HCT116 (cell line): ENCODE measurements around the gene AGPAT3. TPM values are rescaled to one million over a fixed set of nuclear protein-coding genes. Genes with fewer than 3 reads are reported as not detected.

Source experiments
- ATAC-seq: fragments of 200-7000 bp; cut with Tn5 transposase; 2 replicates; pipeline ENCODE4 v1.9.1; 2020; ENCODE audit warnings: mild to moderate bottlenecking, moderate library complexity
- BruUV-seq: library from RNA; stranded (reverse); fragments of 400-500 nt; replicated peaks from 2 replicates; lab custom pipeline; 2021; lab: Mats Ljungman, UMichigan
- CTCF ChIA-PET: fragments of 300-600 bp; sonication (Branson Sonifier 250); formaldehyde crosslinking; loops from one replicate; lab custom pipeline; 2021; ENCODE audit warnings: antibody characterized with exemption; lab: Charles Lee
- POLR2A ChIA-PET: fragments of 300-600, 350-600 bp; sonication (Branson Sonifier 250); formaldehyde crosslinking; loops from one replicate; lab custom pipeline; 2021; ENCODE audit warnings: antibody characterized with exemption; lab: Charles Lee
- RAD21 ChIA-PET, 2 experiments: fragments of 300-600 bp; sonication (Branson Sonifier 250); formaldehyde crosslinking; loops; one replicate each; lab custom pipeline; 2023; ENCODE audit warnings: low total read pairs in 2 of 2; ENCODE audit not compliant: uncharacterized antibody in 2 of 2, unreplicated experiment in 2 of 2, low non-redundant PET in 1 of 2; lab: Charles Lee
- DNase-seq: peaks from one replicate; pipeline ENCODE4 v3.0.0-alpha.2; 2010; ENCODE audit warnings: low read depth, low spot score
- H2AFZ ChIP-seq: fragments of 200-600 bp; shearing (Covaris generic), sonication (generic); 2 replicates; pipeline ENCODE4 v1.6.1; 2017; ENCODE audit warnings: low read depth, mixed run types, mixed read lengths, antibody characterized with exemption, low read length; ENCODE audit not compliant: poor library complexity, severe bottlenecking
- H3K27ac ChIP-seq: 2 replicates; pipeline ENCODE4 v1.5.1; 2012; ENCODE audit warnings: low read depth, low read length
- H3K27me3 ChIP-seq: fragments of 200-600 bp; sonication (generic); 2 replicates; pipeline ENCODE4 v1.6.1; 2016; ENCODE audit warnings: mixed run types, low read length, mixed read lengths; ENCODE audit not compliant: insufficient read depth
- H3K36me3 ChIP-seq, 2 experiments: fragments of 200-500 bp in 1 of 2; fragments of 200-600 bp in 1 of 2; sonication (Bioruptor generic) in 1 of 2; sonication (generic) in 1 of 2; 2 replicates each; pipeline versions ENCODE4 v1.5.1 to v1.6.1; 2014 to 2016; ENCODE audit warnings: low read length in 2 of 2, inconsistent platforms in 1 of 2, mixed read lengths in 1 of 2, mixed run types in 1 of 2; ENCODE audit not compliant: insufficient read depth in 2 of 2, control insufficient read depth in 1 of 2
- H3K4me1 ChIP-seq, 2 experiments: fragments of 200-600 bp in 1 of 2; sonication (generic) in 1 of 2; 2 replicates each; pipeline versions ENCODE4 v1.5.1 to v1.6.1; 2012 to 2017; ENCODE audit warnings: low read length in 2 of 2, inconsistent platforms in 1 of 2, mild to moderate bottlenecking in 1 of 2, mixed read lengths in 1 of 2, mixed run types in 1 of 2, moderate library complexity in 1 of 2; ENCODE audit not compliant: insufficient read depth in 2 of 2, control insufficient read depth in 1 of 2
- H3K4me2 ChIP-seq: fragments of 200-600 bp; sonication (generic); 2 replicates; pipeline ENCODE4 v1.6.1; 2017; ENCODE audit warnings: mixed run types, low read length, mixed read lengths
- H3K4me3 ChIP-seq, 2 experiments: fragments of 200-600 bp in 1 of 2; sonication (generic) in 1 of 2; replicated peaks in 1 of 2; 2 replicates each; pipeline ENCODE4 v1.5.1; 2011 to 2016; ENCODE audit warnings: low read length in 2 of 2, control low read depth in 1 of 2, low read depth in 1 of 2, mild to moderate bottlenecking in 1 of 2, mixed read lengths in 1 of 2, mixed run types in 1 of 2
- H3K79me2 ChIP-seq: fragments of 200-600 bp; sonication (generic); 2 replicates; pipeline ENCODE4 v1.6.1; 2017; ENCODE audit warnings: mild to moderate bottlenecking, mixed run types, low read length, moderate library complexity, mixed read lengths; ENCODE audit not compliant: insufficient read depth
- H3K9ac ChIP-seq: fragments of 200-600 bp; sonication (generic); 2 replicates; pipeline ENCODE4 v1.6.1; 2016; ENCODE audit warnings: low read length, mixed read lengths
- H3K9me2 ChIP-seq: fragments of 200-600 bp; sonication (generic), shearing (Covaris generic); 2 replicates; pipeline ENCODE4 v1.6.1; 2017; ENCODE audit warnings: mixed run types, mild to moderate bottlenecking, moderate library complexity; ENCODE audit not compliant: insufficient read depth
- H3K9me3 ChIP-seq, 2 experiments: fragments of 200-500 bp in 1 of 2; fragments of 200-600 bp in 1 of 2; sonication (Bioruptor generic) in 1 of 2; sonication (generic) in 1 of 2; 2 replicates each; pipeline ENCODE4 v1.6.1; 2014 to 2017; ENCODE audit warnings: low read length in 2 of 2, mixed read lengths in 2 of 2, inconsistent platforms in 1 of 2, low read depth in 1 of 2, mild to moderate bottlenecking in 1 of 2, mixed run types in 1 of 2, moderate library complexity in 1 of 2; ENCODE audit not compliant: control insufficient read depth in 1 of 2, insufficient read depth in 1 of 2
- H4K20me1 ChIP-seq: fragments of 200-600 bp; sonication (generic), shearing (Covaris generic); 2 replicates; pipeline ENCODE4 v1.6.1; 2017; ENCODE audit warnings: mixed run types, mild to moderate bottlenecking, moderate library complexity; ENCODE audit not compliant: insufficient read depth
- CBX3 ChIP-seq: IDR thresholded peaks from 2 replicates; pipeline ENCODE4 v1.6.1; 2012; ENCODE audit warnings: low read depth
- CEBPB ChIP-seq: IDR thresholded peaks from 2 replicates; pipeline ENCODE4 v1.6.1; 2012; ENCODE audit warnings: low read depth
- CTCF ChIP-seq, 3 experiments: fragments of 200-600 bp in 1 of 3; sonication (generic) in 1 of 3; IDR thresholded peaks in 2 of 3; conservative IDR thresholded peaks in 1 of 3; 2 replicates each; pipeline ENCODE4 v1.5.1; 2012 to 2017; ENCODE audit warnings: low read depth in 2 of 3, low read length in 2 of 3, antibody characterized with exemption in 1 of 3, borderline replicate concordance in 1 of 3, control low read depth in 1 of 3, mild to moderate bottlenecking in 1 of 3, mixed read lengths in 1 of 3, mixed run types in 1 of 3, moderate library complexity in 1 of 3; ENCODE audit not compliant: insufficient read depth in 1 of 3
- EGR1 ChIP-seq: IDR thresholded peaks from 2 replicates; pipeline ENCODE4 v1.6.1; 2012; ENCODE audit warnings: low read depth
- EZH2 ChIP-seq: fragments of 200-600 bp; sonication (generic); IDR thresholded peaks from 2 replicates; pipeline ENCODE4 v1.6.1; 2017; ENCODE audit warnings: antibody characterized with exemption, mixed run types
- JUND ChIP-seq: IDR thresholded peaks from 2 replicates; pipeline ENCODE4 v1.6.1; 2012
- MAX ChIP-seq: IDR thresholded peaks from 2 replicates; pipeline ENCODE4 v1.6.1; 2012
- POLR2A ChIP-seq: IDR thresholded peaks from 2 replicates; pipeline ENCODE4 v1.7.0; 2011; ENCODE audit warnings: borderline replicate concordance; ENCODE audit not compliant: insufficient read depth, insufficient read length; ENCODE audit errors: extremely low read depth
- POLR2AphosphoS5 ChIP-seq: IDR thresholded peaks from 2 replicates; pipeline ENCODE4 v1.6.1; 2011; ENCODE audit warnings: mild to moderate bottlenecking, low read depth, low read length, moderate library complexity
- RAD21 ChIP-seq: IDR thresholded peaks from 2 replicates; pipeline ENCODE4 v1.6.1; 2012; ENCODE audit warnings: low read depth, mild to moderate bottlenecking
- REST ChIP-seq: IDR thresholded peaks from 2 replicates; pipeline ENCODE4 v1.6.1; 2012; ENCODE audit warnings: low read depth
- SP1 ChIP-seq: IDR thresholded peaks from 2 replicates; pipeline ENCODE4 v1.6.1; 2012; ENCODE audit warnings: low read depth
- YY1 ChIP-seq: IDR thresholded peaks from 2 replicates; pipeline ENCODE4 v1.6.1; 2011; ENCODE audit warnings: low read length, low read depth, moderate library complexity, mild to moderate bottlenecking; ENCODE audit not compliant: insufficient replicate concordance; ENCODE audit errors: extremely low read depth
- ZNF274 ChIP-seq: fragments of 200-500 bp; sonication (Bioruptor generic); IDR thresholded peaks from 2 replicates; pipeline ENCODE4 v1.6.1; 2014; ENCODE audit warnings: mild to moderate bottlenecking, low read depth, low read length, inconsistent platforms
- intact Hi-C: fragments of 100-400 bp; cut with micrococcal nuclease; formaldehyde crosslinking; loops from 2 replicates; pipeline ENCODE4 v1.10.0; 2022
- total RNA-seq: library from RNA; stranded (reverse); gene quantifications from one replicate; pipeline ENCODE4 v1.2.1, GENCODE V29; 2021; ENCODE audit not compliant: unreplicated experiment

Gene AGPAT3
- total RNA-seq, 1 experiment from 2014 or later = 54.1 TPM

- Histone ChIP-seq H3K9me2 (no peaks in the 10 kb centered on the region), H3K4me1 (peaks cover 3 to 8% of the 10 kb centered on the region in 2 experiments; a peak in 3 of 4 replicates), H3K36me3 (no peaks in the 10 kb centered on the region), H3K4me3 (no peak overlapping the region), H3K27me3 (no peaks in the 10 kb centered on the region), H3K27ac (no peak overlapping the region), H4K20me1 (no peaks in the 10 kb centered on the region), H3K4me2 (no peak overlapping the region), H2AFZ (no peak overlapping the region), H3K9me3 (peaks cover 0 to 4% of the 10 kb centered on the region in 2 experiments; a peak in 1 of 4 replicates), H3K9ac (no peak overlapping the region), H3K79me2 (no peaks in the 10 kb centered on the region)
- no TSS peak for BruUV-seq
- ChIA-PET POLR2A (no interaction called here), CTCF (no interaction called here), RAD21 (no interaction called here)
- TF ChIP-seq EGR1 (no peak), JUND (no peak), POLR2AphosphoS5 (no peak)
- ATAC-seq = no peak
- intact Hi-C loops = no loop called here
- DNase-seq = no peak
Observed at GRCh38 chr21:43961382-43961909, 96.4 kb downstream of the AGPAT3 start.

- no TSS peak for BruUV-seq
- ATAC-seq = no peak
- Histone ChIP-seq H4K20me1 (no peaks in the 10 kb centered on the region), H3K4me3 (no peak overlapping the region), H3K9me2 (no peaks in the 10 kb centered on the region), H3K9ac (no peak overlapping the region), H3K36me3 (no peaks in the 10 kb centered on the region), H3K4me2 (no peak overlapping the region), H2AFZ (no peak overlapping the region), H3K9me3 (peaks cover 0 to 4% of the 10 kb centered on the region in 2 experiments; a peak in 1 of 4 replicates), H3K4me1 (no peaks in the 10 kb centered on the region), H3K27me3 (no peaks in the 10 kb centered on the region), H3K27ac (no peak overlapping the region), H3K79me2 (no peaks in the 10 kb centered on the region)
- CTCF ChIA-PET = no interaction called here
- intact Hi-C loops = no loop called here
- no peak for DNase-seq
- POLR2A ChIA-PET = no interaction called here
- RAD21 ChIA-PET = no interaction called here
- no peak for TF ChIP-seq CBX3
- TF ChIP-seq ZNF274 = no peak
- no peak for TF ChIP-seq SP1
- TF ChIP-seq REST = no peak
- no peak for TF ChIP-seq MAX
- TF ChIP-seq YY1 = no peak
- no peak for TF ChIP-seq POLR2AphosphoS5
- TF ChIP-seq JUND = no peak
- no peak for TF ChIP-seq POLR2A
- TF ChIP-seq RAD21 = no peak
- no peak for TF ChIP-seq CEBPB
- no peak for TF ChIP-seq EZH2
- no peak for TF ChIP-seq CTCF (IDR thresholded peaks at IDR 0.05 in 2 of 3, conservative IDR thresholded peaks at IDR 0.05 in 1 of 3; ENCODE audit: borderline replicate concordance in 1 of 3, insufficient read depth in 1 of 3, low read depth in 2 of 3, low read length in 2 of 3)
Observed at GRCh38 chr21:43965911-43966585, 101.0 kb downstream of the AGPAT3 start.
